Ishikawa (cell line): ENCODE measurements around the gene SGPP1.

Experiments
- CEBPB ChIP-seq: IDR thresholded peaks from 2 replicates; pipeline ENCODE4 v1.6.1; 2012
- CREB1 ChIP-seq: IDR thresholded peaks from 2 replicates; pipeline ENCODE4 v1.6.1; 2012; ENCODE audit warnings: low read depth
- EGR1 ChIP-seq: IDR thresholded peaks from 2 replicates; pipeline ENCODE4 v1.6.1; 2012

DNA sequence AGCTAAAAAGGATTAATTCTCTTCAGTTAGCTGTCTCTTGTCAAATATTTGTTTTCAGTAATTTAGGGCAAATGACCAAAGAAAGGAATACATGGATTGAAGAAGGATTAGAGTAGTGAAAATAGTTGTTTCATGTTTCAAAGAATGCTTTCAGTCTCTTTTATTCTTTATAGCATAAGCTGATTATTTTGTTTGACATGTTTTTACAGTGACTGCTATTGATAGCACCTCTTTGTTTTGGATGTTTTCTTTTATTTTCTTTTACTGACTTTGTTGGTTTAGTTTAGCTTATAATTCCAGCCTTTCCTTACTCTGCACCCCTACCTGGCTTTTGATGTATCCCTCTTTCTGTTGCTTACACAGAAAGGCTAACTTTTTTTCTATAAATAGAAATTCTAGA lies 29.3 kb upstream of the SGPP1 start:
- TF ChIP-seq CEBPB (no peak), CREB1 (no peak), EGR1 (no peak)
